ENCODE results near the gene NOPCHAP1. TPM values are rescaled to one million over a fixed set of nuclear protein-coding genes. Genes with fewer than 3 reads are reported as not detected.
"Not testable (repeated sequence)": the region's sequence is repeated elsewhere in the genome, so short reads cannot be mapped to it uniquely, and the experiment has no call there.

NOPCHAP1 gene
- total and polyA plus RNA-seq, 2 experiments from 2014 or later: 7.5 to 25.6 TPM

- no peak for DNase-seq (ENCODE audit: low read depth in 1 of 2, low spot score in 1 of 2)
- TF ChIP-seq CTCF (IDR thresholded peaks at IDR 0.05; ENCODE audit: low read depth, low read length): no peak
- H3K36me3 ChIP-seq: no peaks in the 10 kb centered on the region
- H3K27me3 ChIP-seq: no peaks in the 10 kb centered on the region
- H3K27ac ChIP-seq: no peak overlapping the region
- no peaks in the 10 kb centered on the region for H3K9me3 ChIP-seq (ENCODE audit: low read depth)
- no peaks in the 10 kb centered on the region for H3K4me1 ChIP-seq (ENCODE audit: low read depth)
- H3K4me3 ChIP-seq: no peak overlapping the region
Measured at GRCh38 chr12:104944252-104944651, 41.9 kb upstream of the NOPCHAP1 start.

- not testable (repeated sequence) for H3K36me3 ChIP-seq; H3K4me1 ChIP-seq (ENCODE audit: low read depth); H3K27me3 ChIP-seq
Measured at GRCh38 chr12:104948716-104949115, 37.4 kb upstream of the NOPCHAP1 start.

GRCh38 chr12:104951759-104952509 is 34.2 kb upstream of the NOPCHAP1 start:
- peaks cover 32% of the 10 kb centered on the region for H3K27me3 ChIP-seq

More at GRCh38 chr12:104948716-104949115, 37.4 kb upstream of the NOPCHAP1 start:
- not testable (repeated sequence) for H3K4me3 ChIP-seq; H3K27ac ChIP-seq; H3K9me3 ChIP-seq (ENCODE audit: low read depth); DNase-seq (ENCODE audit: low read depth in 1 of 2, low spot score in 1 of 2)

GRCh38 chr12:104952816-104953215 is 33.3 kb upstream of the NOPCHAP1 start:
- DNase-seq (ENCODE audit: low read depth in 1 of 2, low spot score in 1 of 2): no peak
- Histone ChIP-seq H3K27me3 (peaks cover 39% of the 10 kb centered on the region), H3K4me1 (ENCODE audit: low read depth) (no peaks in the 10 kb centered on the region), H3K27ac (no peak overlapping the region), H3K36me3 (no peaks in the 10 kb centered on the region), H3K4me3 (no peak overlapping the region), H3K9me3 (ENCODE audit: low read depth) (no peaks in the 10 kb centered on the region)
- TF ChIP-seq CTCF (IDR thresholded peaks at IDR 0.05; ENCODE audit: low read depth, low read length): no peak

More at GRCh38 chr12:104951759-104952509, 34.2 kb upstream of the NOPCHAP1 start:
- Histone ChIP-seq H3K9me3 (ENCODE audit: low read depth) (no peaks in the 10 kb centered on the region), H3K27ac (no peak overlapping the region), H3K4me3 (no peak overlapping the region), H3K36me3 (no peaks in the 10 kb centered on the region), H3K4me1 (ENCODE audit: low read depth) (no peaks in the 10 kb centered on the region)
- DNase-seq (ENCODE audit: low read depth in 1 of 2, low spot score in 1 of 2): peak in 1 of 2 donors; percentile 49
- no peak for TF ChIP-seq CTCF (IDR thresholded peaks at IDR 0.05; ENCODE audit: low read depth, low read length)

- Histone ChIP-seq H3K4me3 (no peak overlapping the region), H3K36me3 (no peaks in the 10 kb centered on the region), H3K27ac (no peak overlapping the region), H3K9me3 (ENCODE audit: low read depth) (no peaks in the 10 kb centered on the region), H3K4me1 (ENCODE audit: low read depth) (no peaks in the 10 kb centered on the region), H3K27me3 (peaks cover 39% of the 10 kb centered on the region)
- no peak for DNase-seq (ENCODE audit: low read depth in 1 of 2, low spot score in 1 of 2)
- no peak for TF ChIP-seq CTCF (IDR thresholded peaks at IDR 0.05; ENCODE audit: low read depth, low read length)
Measured at GRCh38 chr12:104953323-104953722, 32.8 kb upstream of the NOPCHAP1 start.

GRCh38 chr12:104955703-104956102 is 30.4 kb upstream of the NOPCHAP1 start:
- Histone ChIP-seq H3K4me3 (no peak overlapping the region), H3K27ac (no peak overlapping the region)

More at GRCh38 chr12:104955703-104956102, 30.4 kb upstream of the NOPCHAP1 start:
- peaks cover 42% of the 10 kb centered on the region for H3K27me3 ChIP-seq
- no peaks in the 10 kb centered on the region for H3K9me3 ChIP-seq (ENCODE audit: low read depth)
- TF ChIP-seq CTCF (IDR thresholded peaks at IDR 0.05; ENCODE audit: low read depth, low read length): no peak
- no peaks in the 10 kb centered on the region for H3K36me3 ChIP-seq
- H3K4me1 ChIP-seq (ENCODE audit: low read depth): no peaks in the 10 kb centered on the region
- DNase-seq (ENCODE audit: low read depth in 1 of 2, low spot score in 1 of 2): no peak

All from cardiac muscle cell (in vitro differentiated cells and primary cell).